HG02943 (cell line): ENCODE measurements around the gene ZSCAN22.
A peak's percentile ranks its signal among the peaks of the same experiment; 100 is the strongest.
"Not testable (repeated sequence)": the region's sequence is repeated elsewhere in the genome, so short reads cannot be mapped to it uniquely, and the experiment has no call there.

Source experiments
- ATAC-seq: cut with Tn5 transposase; IDR thresholded peaks from one replicate; pipeline ENCODE4 v1.9.1; 2021; ENCODE audit warnings: mild to moderate bottlenecking, low read depth, moderate library complexity; ENCODE audit not compliant: unreplicated experiment

Gene ZSCAN22

DNA sequence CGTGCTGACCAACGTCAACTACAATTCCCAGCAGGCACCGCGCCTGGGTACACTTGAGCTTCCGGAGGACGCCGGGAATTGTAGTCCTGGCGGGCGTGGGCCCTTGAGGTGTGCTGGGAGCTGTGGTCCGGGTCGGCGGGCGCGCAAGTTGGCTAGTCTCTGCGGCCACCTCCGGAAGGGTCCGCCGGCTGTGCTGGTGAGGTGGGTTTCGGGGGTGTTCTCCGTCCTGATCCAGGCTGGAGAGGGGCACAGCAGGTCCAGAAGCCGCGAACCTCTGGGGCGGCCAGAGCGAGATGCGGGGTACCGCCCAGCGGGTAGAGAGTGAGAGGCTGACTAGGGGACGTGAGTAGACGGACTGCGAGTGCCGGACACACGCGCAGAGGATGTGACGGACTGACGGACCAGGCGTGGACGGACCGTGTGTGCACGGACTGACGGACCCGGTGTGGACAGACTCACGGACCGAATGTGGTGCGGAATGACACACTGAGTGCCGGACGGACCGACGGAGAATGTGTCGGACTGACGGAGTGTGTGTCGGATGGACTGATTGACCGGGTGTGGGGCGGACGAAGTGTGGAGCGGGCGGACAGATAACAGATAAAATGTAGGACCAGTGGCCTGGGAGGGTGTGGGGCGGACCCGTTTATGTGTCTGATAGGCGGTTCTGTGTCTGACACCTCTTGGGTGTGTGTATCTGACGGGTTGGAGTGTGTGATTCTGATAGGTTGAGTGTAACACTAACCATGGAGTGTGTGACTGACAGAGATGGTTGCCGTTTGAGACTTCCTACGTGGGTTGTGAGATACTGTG is at the start of gene ZSCAN22:
TSS of gene ZSCAN22 (plus strand) at position 81 of the 813 bp plus-strand sequence. CDS start 7,809 bp downstream, outside the sequence.
- peak; percentile 87 for ATAC-seq

DNA sequence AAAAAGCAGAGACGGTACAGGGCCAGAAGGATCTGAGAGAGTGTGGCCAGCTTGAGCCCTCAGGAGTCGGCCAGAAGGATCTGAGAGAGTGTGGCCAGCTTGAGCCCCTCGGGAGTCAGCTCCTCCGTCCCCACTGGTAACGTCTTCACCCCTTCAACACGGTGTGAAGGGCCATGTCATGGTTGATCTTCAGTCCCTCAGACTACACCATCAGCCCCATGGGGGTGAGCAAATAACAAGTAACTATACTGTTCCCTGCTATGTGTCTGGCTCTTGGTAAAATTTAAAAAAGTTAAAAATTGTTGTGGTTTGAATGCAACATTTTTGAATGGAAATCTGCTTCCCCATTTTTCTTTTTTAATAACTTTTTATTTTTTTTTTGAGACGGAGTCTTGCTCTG is 49.6 kb upstream of the ZSCAN22 start:
- ATAC-seq, result no peak

DNA sequence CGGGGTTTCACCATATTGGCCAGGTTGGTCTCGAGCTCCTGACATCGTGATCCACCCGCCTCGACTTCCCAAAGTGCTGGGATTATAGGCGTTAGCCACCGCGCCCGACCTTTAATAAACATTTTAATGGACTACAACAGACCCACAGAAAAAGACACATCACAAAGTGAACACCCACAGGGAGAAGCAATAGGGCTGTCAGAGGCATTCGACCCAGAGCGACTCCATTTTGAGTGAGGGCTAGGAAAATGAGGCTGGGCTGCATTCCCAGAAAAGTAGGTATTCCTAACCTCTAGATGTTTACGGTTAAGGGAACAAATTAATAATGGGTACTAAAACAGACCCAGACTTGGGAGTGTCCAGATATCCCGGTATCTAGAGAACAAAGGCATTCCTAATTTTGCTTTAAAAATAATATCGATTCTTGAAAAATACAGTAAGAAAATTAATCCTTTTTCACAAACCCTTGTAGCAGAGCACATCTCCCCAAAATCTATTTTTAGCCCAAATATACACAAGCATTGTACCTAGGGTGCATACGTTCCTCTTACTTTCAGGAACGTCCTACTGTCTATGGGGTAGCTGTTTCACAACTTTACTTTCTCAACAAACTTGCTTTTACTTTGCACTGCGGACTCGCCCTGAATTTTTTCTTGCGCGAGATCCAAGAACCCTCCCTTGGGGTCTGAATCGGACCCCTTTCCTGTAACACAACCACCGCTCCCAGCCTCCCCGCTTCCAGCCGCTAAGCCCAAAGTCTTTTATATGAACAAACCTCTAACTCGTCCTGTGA is 48.9 kb upstream of the ZSCAN22 start:
- ATAC-seq, result no peak

DNA sequence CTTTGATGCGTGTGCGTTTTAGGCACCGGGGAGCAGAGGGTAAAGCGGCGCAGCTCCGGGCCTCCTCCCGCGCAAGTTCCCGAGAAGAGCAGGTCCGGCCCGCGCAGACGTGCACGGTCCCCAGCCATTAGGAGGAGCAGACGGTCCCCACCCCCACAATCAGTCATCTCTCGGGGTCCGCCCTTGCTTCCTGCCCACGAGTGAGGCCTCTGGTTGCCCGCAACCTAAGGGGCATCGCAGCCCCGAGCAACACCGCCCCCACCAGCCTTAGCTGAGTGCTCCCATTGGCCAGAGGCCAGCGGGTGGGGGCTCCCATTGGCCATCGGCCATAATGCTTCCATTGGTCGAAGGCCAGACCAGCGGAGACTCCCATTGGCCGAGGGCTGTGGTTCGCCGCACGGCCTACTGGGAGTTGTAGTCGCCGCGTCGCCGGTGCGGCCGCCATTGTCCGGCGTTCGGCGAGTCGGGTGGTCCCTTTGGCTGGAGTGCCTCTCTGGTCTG is 48.2 kb upstream of the ZSCAN22 start, which contains the start of gene ZNF8:
TSS of gene ZNF8 (plus strand) at position 415 of the 501 bp plus-strand sequence. CDS start 127 bp downstream, outside the sequence.
- ATAC-seq, result peak; percentile 90

DNA sequence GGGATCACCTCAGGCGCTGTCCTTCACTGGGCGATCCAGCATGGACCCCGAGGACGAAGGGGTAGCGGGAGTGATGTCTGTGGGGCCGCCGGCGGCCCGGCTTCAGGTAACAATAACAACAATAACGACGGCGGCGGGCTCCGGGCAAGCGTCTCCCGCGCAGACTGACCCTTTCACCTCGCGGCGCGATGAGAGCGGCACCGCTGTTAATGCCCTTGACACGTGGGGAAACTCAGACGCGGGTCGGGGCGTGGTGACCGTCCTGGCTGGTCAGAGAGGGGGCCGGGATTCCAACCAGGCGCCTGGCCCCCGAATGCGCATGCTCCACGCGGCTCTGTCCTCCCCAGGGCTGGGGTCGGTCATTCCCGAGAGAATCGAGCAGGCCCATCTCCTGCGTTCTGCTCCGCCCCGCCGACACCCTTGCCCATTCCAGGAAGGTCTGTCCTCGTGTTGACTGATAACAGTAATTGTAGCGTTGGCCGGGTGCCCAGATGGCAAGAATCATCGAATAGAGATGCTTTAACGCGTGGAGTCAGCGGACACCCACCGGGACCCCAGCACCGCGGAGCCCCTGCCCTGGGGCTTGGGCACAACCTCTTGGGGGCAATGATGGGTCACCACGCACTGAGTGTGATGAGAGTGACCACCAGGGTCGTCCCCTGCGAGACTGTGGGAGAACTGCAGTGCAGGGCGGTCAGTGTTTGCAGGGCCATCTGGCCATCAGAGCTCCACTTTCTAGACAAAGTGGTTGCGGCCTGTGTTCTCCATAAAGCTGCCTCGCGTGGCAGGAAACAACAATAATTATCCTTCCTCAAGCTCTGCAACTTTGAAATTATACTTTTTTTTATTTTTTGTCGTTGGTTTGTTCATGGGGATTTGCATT is 47.5 kb upstream of the ZSCAN22 start:
- ATAC-seq, result peak; percentile 33

DNA sequence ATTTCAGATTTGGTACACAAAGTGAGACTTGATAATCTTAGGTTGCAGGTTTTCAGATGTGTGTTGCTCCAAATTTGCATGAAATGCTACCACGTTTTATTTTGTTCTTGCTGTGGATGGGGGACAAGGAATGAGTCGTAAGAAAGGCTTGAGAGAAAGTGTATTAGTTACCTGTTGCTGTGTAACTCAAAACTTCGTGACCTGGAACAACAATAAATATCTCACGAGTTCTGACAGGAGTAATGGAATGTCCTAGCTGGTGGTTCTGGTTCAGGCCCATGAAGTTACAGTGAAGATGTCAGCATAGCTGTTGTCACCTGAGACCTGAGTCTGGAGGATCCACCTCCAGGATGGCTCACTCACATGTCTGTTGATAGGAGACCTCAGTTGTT is 46.9 kb upstream of the ZSCAN22 start:
- no peak for ATAC-seq

DNA sequence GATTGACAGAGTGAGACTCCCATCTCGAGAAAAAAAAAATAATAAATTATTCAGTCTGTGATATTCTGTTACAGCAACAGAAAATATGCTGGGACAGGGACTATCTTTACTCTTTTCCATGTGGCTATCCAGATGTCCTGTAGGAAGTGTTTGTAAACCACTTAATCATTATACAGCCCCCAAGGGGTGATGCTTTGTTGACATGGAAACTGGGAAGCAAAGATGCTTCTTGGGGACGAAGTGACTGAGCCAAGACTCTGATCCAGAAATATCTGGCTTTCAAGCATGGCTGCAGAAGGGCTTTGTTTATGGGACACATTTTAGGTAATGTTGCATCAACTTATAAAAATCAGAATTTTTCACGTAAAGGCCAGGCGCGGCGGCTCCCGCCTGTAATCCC is 42.6 kb upstream of the ZSCAN22 start:
- no peak for ATAC-seq

DNA sequence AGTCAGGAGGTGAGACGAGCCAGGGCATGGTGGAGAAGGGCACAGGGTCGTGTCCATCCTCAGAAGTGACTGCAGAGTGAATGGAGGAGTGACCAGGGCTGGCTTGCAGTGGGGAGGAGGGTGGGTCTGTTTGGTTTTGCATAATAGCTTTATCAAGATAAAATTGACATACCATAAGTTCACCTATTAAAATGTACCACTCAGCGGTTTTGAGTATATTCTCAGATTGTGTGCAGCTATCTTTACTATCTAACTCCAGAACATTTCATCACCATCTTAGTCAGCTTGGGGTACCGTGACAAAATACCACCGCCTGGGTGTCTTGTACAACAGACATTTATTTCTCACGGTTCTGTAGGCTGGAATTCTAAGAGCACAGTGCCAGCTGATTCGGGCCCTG is 34.9 kb upstream of the ZSCAN22 start:
- no peak for ATAC-seq

DNA sequence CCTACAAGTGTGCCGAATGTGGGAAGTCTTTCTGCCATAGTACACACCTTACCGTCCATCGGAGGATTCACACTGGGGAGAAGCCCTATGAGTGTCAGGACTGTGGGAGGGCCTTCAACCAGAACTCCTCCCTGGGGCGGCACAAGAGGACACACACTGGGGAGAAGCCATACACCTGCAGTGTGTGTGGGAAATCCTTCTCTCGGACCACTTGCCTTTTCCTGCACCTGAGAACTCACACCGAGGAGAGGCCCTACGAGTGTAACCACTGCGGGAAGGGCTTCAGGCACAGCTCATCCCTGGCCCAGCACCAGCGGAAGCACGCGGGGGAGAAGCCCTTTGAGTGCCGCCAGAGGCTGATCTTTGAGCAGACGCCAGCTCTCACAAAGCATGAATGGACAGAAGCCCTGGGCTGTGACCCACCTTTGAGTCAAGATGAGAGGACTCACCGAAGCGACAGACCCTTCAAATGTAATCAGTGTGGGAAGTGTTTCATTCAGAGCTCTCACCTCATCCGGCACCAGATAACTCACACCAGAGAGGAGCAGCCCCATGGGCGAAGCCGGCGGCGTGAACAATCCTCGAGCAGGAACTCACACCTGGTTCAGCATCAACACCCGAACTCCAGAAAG is 31.9 kb upstream of the ZSCAN22 start:
- no peak for ATAC-seq

DNA sequence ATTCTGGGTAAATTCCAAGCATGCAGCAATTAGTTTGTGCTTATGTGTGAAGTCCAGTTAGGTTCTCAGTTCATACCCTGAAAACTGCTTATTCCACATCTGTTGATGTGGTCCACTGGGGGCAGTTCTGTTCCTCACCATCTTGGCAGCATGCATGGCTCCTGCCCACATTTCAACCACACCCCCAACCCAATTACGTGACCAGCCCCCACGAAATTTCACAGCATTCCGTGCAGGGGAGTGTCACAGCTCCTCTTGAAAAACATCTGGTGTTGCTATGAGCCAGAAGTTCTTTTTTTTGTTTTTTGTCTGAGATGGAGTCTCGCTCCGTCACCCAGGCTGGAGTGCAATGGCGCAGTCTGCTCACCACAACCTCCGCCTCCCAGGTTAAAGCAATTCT is 30.7 kb upstream of the ZSCAN22 start:
- ATAC-seq, result no peak

DNA sequence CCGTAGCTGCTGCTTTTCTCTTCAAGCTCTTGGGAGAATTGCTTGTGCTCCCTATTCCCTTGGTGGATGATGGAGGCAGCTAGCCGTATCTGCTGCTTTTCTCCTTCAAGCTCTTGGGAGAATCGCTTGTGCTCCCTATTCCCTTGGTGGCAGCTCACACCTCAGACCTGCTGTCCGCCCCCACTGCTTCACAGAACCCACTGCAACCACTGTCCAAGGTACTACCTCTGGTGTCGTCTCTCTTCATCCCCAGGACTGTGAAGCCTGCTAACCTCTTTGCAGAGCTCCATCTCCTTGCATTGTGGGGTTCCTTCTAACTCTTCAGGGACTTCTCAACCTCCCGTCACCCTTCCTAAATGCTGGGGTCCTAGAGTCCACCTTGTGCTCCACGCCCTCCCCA is 26.2 kb upstream of the ZSCAN22 start:
- ATAC-seq, result no peak

DNA sequence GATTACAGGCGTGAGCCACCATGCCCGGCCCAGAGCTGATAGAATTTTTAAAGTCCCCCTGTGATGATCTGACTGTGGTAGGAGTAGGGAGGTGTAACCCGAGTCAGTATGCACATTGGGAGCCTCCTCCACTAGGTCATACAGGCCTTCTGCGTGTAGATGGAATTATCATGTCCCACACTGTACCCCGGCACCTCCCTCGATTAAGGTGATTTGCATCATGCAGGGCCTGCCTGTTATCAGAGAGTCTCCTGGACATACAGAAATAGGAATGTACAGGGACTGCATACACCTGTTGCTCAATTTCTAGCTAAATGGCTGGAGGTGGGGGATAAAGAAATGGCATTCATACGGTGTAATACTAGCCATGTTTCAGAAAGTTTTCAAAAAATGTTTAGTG is 22.5 kb upstream of the ZSCAN22 start:
- no peak for ATAC-seq

DNA sequence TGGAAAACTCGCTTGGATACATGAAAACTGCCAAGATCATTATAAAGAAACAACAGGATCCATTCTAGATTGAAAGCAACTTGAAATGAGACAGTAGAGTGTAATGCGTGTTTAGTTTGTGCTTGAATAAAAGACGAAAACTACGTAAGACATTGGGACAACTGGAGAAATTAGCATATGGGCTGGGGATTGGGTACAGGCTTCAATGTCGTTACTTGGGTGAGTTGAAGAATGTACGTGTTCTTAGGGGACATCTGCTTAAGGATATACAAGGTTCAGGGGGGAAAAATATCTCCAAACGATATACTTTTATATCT is 22.1 kb upstream of the ZSCAN22 start:
- ATAC-seq, result no peak

DNA sequence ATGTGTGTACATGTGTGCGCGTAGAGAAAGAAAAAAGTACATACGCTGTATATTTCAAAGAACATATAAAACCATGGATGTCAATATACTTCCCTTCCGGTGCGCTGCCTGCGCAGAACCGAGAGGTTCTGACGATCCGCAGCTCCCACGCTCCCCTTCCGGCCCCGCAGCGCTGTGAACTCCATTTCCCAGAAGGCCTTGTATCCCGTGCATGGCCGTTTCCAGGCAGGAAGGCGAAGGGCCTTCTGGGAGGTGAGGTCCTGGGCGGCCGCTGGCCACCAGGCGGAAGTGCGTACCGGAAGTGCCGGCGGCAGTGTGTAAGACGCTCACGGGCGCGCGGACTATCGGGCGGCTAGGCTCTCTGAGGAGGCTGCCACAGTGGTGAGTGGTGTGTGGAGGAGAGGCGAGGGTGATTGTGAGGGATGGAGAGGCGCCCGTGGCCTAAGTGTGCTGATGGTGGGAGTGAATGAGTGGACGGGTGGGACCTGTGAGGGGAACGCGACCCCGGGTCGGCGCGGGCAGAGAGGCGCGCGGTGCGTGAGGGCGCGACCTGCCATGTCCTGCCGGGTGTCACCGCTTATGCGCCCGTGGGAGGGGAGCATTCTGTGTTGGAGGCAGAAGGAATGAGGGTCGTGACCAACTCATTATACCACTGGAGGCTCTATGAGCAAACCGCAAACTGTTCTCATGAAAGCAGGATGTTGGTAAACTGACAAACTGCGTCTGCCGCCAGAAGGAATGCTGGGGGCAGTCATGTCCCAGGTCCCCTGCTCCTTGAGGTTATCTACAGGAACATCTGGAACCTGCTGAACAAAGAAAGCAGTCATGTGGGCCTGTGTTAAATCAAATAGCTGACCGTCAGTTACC is 21.5 kb upstream of the ZSCAN22 start, which contains the start of gene ERVK3-1:
TSS of gene ERVK3-1 (plus strand) at position 313 of the 867 bp plus-strand sequence. CDS start 6,792 bp downstream, outside the sequence.
- ATAC-seq, result peak; percentile 98

DNA sequence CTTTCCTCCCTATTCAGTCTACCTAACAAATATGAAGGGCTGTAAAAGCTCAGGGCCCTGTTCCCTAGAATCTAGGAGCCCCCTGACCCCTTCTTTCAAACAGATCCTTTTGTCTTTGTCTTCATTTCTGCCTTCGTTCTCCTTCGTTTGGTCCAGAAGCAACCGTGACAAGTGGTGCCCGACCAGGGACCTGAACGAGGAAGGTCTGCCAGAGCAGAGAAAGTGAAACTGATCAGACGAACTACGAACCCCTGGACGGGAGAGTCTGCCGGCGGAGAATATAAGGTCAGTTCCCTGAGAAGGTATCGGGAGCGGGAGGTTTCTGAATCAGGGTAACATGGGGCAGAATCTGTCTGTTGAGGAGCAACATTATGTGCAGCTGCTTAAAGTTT is 20.9 kb upstream of the ZSCAN22 start:
- ATAC-seq, result no peak

DNA sequence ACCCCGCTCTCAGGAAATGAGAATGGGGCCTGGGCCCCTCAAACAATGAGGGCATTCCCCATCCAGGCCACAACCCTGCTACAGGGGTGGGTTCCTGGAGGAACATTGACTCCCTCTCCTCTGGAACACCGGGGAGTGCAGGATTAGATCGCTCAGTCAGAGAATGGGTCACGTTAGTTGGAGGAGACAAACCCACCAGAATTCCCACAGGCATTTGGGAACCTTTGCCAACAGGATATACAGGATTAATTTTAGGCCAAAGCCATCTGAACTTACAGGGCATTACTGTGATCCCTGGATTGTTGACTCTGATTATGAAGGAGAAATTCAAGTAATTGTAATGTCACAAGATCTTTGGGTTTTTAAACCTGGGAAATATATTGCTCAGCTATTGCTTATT is 19.1 kb upstream of the ZSCAN22 start:
- ATAC-seq, result no peak

DNA sequence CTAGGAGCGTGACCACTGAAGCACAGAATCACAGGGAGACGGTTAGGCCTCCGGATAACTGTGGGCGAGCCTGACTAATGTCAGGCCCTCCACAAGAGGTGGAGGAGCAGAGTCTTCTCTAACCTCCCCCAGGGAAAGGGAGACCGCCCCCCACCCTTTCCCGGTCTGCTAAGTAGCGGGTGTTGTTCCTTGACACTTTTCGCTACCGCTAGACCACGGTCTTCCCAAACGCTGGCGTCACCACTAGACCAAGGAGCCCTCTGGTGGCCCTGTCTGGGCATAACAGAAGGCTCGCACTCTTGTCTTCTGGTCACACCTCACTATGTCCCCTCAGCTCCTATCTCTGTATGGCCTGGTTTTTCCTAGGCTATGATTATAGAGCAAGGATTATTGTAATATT is 16.1 kb upstream of the ZSCAN22 start:
- ATAC-seq, result not testable (repeated sequence)

DNA sequence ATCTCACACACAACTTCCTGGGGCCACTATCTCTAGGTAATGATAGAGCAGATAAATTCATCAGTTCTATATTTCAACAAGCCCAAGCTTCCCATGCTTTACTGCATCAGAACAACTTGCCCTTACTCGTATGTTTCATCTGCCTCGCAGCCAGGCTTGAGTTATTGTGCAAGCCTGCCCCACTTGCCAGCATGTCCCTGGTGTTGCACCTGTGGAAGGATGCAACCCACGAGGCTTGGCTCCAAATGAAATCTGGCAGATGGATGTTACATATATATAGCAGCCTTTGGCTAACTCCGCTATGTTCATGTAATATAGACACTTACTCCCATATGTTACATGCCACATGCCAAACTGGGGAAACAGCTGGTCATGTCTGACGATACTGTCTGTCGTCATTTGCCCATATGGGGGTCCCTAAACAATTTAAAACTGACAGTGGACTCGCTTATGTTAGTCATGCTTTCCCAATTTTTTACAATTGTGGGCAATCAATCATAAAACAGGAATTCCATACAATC is 15.4 kb upstream of the ZSCAN22 start:
- ATAC-seq, result no peak

DNA sequence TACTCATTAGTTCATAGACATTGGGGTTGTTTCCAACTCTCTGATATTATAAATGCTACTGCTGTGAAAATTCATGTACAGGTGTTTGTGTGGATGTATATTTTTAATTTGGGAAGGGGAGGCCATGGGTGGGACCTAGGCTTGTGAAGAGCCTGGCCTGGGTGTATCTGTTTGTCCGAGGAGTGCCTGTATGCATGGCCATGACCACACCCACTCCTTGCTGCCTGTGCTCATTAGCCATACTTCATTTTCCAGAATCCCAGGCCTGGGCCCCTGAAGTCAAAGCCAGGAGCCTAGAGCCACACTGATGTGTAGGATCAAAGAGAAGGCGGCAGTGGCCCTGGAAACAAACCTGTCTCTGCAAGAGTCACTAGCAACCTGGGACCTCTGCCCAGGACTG is 11.2 kb upstream of the ZSCAN22 start:
- no peak for ATAC-seq
